HG02970 (cell line): Measurements from ENCODE around the gene HDC.

Experiments
- ATAC-seq: cut with Tn5 transposase; IDR thresholded peaks from one replicate; pipeline ENCODE4 v1.9.1; 2021; ENCODE audit warnings: mild to moderate bottlenecking, moderate library complexity, moderate number of reproducible peaks; ENCODE audit not compliant: unreplicated experiment, low FRiP score

Gene HDC

DNA sequence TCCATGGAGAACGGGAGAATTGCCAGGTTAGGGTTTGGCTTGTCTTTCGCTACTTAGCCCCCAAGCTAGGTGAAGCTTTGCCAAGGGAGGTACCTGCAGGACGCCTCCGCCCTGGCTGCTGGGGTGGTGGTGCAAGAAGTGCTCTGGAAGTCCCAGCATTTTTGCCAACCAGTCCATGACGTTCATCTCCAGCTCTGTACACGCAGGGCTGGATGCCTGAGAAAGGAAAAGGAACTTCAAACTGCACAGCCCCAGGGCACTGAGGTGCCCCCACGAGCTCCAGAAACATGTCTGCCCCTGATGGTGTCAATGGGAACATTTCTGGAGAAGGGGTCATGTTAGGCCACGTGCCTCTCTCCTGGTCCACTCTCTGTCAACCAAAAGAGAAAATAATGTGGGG, 8.2 kb downstream of the HDC start:
- no peak for ATAC-seq

DNA sequence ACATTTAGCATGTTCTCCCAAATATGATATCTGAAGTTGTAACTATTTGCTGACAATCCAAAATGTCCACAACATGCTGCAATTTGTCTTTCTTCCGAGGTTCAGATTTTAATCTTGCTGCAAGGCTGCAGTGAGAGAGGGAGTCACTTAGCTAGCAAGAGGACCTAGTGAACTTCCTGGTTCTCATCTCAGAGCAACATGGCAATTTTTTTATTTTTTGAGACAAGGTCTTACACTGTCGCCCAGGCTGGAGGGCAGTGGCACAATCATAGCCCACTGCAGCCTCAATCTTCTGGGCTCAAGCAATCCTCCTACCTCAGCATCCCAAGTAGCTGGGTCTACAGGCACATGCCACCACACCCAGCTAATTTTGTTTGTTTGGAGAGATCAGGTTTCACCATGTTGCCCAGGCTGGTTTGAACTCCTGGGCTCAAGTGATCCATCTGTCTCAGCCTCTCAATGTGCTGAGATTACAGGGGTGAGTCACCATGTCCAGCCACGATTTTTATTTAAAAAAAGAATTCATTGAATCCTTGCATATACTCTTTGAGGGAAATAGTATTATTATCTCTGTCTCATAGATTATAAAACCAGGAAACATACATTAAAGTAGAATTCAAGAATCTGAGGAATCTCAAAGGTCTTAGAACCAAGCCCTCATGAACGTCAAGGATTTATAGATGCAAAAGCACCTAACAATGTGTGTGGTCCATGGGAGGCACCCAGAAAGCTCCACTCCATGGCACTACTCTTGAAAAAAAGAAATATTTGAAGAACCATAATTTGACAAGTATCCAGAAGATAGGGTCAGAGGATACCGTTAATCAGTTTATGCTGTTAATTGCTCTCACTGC, 9.1 kb downstream of the HDC start:
- ATAC-seq: no peak

DNA sequence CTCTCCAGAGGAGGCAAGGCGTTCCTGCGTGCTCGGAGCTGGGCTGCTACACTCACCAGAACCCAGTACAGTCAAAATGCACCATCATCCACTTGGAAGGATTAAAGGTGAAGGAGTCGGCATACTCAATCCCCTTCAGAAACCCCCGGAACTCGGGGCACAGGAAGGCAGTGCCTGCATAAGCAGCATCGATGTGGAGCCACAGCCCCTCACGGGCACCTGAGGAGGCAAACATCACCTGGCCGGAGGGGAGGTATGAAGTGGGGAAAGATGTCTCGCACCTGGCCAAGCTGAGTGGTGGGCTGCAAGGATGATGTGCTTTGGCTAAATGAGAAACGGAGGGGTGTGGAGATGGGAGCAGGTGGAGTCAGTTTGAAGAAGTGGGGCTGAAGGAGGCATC, 13.0 kb downstream of the HDC start:
- no peak for ATAC-seq

DNA sequence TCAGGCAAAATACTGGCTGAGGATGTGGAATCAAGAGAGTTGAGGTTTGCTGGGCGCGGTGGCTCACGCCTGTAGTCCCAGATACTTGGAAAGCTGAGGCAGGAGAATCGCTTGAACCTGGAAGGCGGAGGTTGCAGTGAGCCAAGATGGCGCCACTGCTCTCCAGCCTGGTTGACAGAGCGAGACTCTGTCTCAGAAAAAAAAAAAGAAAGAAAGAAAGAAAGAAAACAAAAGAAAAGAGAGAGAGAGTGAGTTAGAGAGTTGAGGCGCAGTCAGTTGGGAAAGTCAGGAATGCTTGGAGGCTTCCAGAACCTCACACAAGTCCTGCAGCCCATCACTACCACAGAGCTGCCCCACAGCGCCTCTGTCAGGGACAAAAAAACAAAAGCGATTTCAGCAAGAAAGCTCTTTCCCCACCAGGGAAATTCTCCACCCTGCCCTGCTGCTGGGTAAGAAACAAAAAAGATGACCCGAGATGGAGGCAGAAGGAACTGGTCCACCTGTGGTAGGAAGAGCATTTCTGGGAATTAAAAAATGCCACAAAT, 13.8 kb downstream of the HDC start:
- no peak for ATAC-seq

DNA sequence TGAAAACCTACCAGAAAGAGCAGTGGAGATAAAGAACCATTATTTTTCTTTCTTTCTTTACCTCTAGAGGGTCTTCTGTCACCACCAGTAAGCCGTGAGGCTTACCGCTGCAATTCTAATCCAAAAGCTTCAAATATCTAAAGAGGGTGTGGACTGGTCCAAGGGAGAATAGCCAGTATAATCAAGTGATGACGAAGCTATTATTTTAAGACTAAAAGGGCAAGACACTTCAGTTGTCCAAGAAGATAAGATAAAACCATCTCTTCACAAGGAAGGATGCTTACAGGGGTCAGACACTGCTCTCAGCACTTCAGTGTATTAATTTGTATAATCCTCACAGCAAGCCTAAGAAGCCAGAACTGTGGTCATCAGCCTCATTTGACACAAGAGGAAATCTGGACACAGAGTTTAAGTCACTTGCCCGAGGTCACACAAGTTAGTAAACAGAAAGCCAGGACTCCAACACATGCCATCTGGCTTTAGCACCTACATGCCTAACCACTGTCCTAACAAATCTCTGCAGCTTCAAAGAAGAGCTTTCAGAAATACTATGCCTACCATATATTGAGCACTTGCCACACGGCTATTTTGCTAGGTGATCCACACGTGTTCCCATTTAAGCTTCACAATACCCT, 14.6 kb downstream of the HDC start:
- ATAC-seq: no peak

DNA sequence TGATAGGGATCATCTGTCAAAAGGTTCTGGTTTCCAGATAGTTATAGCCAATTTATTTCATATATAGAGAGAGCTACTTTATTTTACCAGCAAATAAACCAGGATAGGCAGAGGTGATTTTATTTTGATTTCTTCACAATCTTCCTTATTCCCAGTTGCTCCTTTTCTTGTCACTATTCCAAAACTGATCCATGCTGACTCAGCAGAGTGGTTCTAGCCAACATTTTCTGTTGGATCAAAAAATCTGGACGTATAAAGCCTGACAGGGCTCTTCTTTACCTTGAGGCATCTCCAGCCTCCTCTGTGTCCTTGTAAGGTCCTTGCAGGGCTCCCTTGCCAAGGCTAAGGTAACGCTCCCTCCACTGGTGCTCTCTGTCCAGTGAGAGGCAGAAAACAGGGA, 15.8 kb downstream of the HDC start:
- ATAC-seq: no peak

DNA sequence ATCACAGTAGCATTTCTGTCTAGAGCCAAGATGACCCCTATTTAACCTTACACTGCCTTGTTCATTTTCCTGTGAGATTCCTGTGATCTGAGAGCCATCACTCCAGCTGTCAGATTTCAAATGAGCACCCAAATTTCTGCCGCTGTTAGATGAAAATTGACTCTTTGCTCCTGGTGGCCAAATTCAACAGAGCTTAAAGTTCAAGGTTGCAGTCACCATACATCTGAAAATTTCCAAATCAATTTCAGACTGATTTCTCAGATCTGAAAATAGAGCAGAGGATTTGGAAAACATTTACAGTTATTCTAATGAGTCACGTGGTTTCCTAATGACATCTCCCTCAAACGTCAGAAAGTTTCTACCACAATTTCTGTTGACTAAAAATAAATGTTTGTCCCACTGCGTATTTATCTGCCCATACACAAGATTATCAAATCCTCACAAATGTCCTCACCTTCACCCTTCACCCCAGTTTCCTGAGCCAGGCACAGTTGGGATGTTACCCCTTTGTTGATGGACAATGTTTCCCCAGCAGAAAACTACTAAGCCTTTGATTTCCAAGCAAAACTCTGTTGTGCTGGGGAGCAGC, 16.4 kb downstream of the HDC start:
- no peak for ATAC-seq

DNA sequence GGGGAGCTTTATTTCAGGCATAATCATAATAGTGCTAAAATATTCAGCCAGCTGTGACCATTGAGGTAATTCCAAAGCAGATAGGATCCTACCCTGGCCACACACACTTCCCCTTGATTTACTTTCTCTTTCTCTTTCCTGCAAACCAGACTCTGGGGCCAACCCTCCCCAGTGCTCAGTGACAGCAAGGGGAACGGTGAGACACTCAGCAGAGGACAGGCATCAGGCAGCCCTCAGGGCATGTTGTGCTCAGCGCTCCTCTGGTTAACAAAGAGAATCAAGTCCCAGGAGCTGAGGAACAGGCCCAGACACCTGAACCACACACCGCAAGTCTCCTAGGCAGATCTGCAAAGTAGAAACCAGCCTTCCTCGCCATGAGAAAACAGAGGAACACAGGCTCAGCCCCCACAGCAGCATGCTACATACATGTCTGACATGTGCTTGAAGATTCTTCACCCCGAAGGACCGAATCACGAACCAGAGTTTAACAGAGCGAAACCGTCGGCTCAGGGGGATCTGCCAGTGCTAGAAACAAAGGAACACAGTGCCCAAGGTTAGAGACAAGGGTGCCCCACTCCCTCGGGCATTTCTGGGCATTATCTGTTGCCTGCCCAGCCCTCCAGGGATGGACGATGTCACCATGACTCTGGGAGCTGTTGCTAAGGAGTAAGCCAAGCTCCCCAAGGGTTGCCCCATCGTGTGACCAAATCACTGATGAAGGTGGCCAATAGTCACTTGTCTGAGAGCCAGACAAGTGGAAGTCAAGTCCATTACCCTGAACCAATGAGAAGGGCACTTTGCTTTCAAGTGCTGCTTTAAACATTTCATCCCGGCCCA, 17.5 kb downstream of the HDC start:
- peak; percentile 64 for ATAC-seq

DNA sequence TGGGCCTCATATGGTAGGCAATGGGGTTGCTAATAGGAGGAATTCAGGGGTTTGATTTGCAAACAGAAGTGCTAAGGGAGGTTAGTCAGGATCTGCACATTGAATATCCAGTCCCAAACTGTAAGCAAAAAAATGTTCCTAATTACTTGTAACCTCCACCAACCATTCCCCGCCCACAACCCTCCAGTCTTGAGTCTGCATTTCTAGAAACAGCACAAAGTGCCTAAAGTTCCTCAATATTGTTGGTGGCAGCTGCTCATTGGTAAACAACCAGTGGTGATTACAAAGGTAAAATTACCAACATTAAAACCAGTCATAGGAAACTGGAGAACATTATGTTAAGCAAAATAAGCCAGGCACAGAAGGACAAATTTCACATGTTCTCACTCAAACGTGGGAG, 18.9 kb downstream of the HDC start:
- ATAC-seq: no peak

DNA sequence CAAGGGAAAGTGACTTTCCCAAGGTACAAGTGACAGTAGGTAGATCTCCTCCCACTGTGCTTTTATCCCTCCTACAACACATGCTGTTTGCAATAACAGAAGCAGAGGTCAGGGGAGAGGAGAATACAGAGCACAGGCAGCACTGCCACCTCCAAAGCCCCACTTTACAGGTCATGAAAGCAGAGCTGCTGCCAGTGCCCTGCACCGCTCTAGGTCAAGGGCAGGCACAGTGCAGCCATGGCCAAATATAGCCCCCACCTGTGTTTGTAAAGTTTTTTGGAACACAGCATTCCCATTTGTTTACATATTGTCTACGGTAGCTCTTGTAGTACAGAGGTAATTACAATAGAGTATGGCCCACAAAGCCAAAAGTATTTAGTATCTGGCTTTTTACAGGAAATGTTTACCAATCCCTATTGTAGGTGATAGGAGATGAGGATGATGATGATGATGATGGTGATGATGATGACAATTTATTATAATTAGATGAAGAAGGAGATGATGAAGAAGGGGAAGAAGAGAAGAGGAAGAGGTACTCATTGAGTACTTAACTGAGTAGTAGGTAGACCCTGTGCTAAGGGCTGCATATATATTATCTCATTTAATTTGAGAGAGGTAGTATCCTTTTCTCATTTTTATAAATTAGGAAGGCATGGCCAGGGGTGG, 20.4 kb downstream of the HDC start:
- no peak for ATAC-seq

DNA sequence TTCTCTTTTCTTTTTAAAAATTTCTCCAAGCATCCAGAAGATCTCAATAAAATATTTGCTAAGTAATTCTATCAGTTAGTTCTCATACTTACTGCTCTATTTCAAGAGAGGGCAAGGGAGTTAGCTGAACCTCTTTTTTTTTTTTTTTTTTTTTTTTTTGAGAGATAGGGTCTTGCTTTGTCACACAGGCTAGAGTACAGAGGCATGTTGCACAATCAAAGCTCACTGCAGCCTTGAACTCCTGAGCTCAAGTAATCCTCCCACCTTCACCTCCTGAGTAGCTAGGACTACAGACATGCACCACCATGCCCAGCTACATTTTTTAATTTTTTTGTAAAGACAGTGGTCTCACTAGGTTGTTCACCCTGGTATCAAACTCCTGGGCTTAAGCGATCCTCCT, 21.4 kb downstream of the HDC start:
- no peak for ATAC-seq

DNA sequence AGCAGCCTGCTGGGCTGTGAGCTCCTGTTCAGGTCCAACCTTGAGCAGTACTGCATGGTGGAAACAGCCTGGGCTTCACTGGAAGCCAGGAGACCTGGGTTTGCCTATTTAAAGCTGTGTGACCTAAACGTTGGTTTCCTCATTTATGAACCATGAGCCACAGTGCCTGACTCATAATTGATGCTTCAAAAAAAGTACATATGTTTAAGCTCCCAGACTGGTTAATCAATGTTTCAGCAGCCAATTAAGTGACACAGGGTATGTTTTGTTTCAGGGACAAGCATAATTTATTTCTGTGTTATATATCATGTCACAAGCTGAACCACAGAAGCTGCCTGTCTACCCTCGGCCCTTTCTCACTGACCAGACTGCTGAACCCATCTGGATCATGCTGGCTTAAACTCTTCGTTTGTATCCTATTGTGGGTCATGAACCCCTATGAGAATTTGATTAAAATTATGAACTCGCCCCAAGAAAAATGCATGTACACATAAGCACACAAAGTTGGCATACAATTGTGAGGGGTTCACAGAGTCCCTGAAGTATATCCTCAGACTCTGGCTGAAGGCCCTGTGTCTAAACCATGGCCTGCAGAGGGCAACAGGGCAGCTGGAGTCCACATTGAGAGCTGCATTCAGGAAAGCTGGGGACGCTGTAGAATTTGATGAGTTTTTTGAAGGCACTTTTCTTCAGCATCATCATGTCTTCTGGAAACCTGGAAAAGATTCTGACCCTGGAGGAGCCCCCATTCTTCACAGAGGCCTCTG, 23.7 kb downstream of the HDC start:
- ATAC-seq: no peak

DNA sequence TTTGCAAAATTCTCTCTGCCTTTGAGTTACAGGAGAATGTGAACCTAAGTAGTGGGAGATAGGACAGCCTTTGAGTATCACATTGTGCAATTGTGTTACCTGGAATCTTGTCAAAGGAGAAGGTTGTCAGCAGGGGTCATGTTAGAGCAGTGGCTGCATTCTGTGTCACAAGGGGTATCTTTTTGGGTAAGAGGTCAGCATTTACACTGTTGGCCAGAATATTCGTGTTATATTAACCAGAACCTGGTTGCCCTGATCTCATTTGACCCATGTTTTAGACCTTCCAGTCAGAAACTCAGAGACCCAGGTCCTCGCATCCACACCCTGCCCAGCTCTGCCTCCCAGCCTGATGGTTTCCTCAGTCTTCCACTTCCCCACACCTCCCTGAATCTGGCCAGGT, 27.3 kb downstream of the HDC start:
- ATAC-seq: no peak

DNA sequence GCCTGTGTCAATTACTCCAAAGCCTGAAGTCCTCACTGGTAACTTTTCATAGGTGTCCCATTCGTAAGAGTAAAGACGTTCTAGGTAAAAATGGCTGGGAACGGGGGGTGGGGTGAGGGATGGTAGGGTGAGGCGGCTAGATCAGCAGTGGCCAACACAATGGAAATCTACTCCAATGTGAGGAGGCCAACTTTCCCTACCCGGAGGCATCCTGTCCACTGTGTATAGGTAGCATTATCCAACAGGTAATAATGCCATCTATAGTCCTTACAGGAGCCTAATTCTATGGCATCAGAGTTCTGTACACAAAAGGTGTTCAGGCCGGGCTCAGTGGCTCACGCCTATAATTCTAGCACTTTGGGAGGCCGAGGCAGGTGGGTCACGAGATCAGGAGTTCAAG, 29.1 kb downstream of the HDC start:
- no peak for ATAC-seq

DNA sequence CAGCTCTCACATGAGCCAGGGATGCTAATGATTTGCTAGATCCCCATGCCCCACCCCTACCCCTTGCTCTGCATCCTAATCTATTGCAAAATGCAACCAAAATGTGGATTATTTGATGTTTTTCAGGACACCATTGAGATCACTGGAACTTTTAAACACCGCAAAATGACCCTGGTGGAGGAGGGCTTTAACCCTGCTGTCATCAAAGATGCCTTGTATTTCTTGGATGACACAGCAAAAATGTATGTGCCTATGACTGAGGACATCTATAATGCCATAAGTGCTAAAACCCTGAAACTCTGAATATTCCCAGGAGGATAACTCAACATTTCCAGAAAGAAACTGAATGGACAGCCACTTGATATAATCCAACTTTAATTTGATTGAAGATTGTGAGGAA, 29.7 kb downstream of the HDC start:
- ATAC-seq: no peak

DNA sequence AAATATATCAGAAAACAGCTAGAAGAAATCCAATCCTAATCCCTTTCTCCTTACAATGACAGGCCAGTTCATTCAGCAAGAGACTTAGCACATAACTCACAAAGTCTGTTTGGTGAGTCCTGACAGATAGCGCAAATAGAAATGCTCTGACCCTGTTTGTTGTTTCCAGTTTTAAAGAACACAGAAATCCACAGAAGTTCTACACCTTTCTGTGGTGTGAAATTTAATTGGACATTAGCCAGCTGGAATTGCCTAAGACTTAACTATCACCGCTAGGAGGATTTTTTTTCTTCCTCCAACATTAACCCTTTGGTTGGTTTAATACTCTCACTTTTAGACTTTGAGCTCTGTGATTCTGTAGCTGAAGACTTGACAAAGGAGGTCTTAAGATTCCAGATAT, 30.8 kb downstream of the HDC start:
- ATAC-seq: no peak

DNA sequence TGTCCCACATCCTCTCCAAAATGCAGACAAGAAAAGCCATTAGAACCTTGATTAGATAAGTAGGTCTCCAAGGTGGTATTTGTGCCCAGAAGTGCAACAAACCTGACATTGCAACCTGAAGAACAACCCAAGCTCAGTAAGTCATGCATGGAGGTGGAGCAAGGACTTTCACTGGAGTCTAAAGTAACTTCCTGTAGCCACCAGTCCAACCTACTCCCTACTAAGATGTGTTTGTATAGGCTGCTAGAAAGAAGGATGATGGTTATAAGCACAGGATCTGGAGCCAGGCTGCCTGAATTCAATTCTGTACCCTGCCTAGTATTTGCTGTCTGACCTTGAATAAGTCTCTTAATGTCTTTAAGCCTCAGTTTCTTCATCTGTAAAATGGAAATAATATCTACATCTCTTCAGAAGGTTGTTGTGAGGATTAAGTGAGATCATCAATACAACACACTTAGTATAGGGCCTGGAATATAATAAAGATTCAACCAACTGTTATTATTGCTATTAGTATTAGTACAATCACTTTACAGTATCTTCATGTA, 32.3 kb downstream of the HDC start:
- ATAC-seq: no peak

DNA sequence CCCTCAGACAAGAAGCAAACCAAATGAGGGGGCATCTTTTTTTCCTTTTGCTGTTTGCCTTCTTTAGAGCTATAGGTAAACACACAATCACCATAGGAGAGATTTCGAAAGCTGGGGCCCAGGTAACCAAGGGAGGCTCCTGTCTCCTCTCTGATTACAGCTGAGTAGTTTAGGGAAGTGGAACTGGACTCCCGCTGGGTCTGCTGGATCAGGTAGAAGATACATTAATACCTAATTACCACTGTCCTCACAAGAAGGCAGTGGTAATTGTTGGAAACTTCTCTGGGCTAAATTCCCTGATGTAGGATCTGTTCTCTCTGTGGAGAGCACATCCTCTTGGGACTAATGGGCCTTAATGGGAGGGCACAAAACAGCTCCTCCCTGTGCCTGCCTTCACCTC, 32.7 kb downstream of the HDC start:
- no peak for ATAC-seq

DNA sequence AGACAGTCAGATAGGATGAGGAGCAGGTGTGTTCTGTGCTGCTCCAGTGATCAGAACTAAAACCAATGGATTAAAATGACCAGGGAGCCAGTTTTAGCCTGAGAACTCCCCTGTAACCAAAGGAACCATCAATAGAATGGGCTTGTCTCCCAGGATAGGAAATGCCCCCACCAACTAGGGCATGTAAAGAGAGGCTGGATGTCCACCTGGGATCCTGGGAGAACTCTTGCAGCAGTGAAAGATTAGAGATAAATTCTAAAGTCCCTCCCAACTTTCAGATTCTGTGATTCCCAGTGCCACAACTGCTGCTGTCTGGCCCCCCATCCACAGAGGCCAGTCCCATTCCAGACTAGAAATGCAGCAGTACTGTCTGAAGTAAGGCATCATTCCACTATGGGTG, 33.8 kb downstream of the HDC start:
- ATAC-seq: no peak
